B cell (primary cell): ENCODE results near the gene CHRM4.

Source experiments
- CTCF ChIP-seq: fragments of 200-600 bp; IDR thresholded peaks from one replicate; pipeline ENCODE4 v1.8.0; 2022; ENCODE audit warnings: antibody characterized with exemption, mild to moderate bottlenecking
- EZH2 ChIP-seq: IDR thresholded peaks from 2 replicates; pipeline ENCODE4 v1.6.1; 2012; ENCODE audit warnings: borderline replicate concordance, low read depth, mild to moderate bottlenecking, moderate library complexity, low read length; ENCODE audit not compliant: insufficient read depth, poor library complexity, severe bottlenecking

GRCh38 chr11:46418751-46419150, 27.2 kb upstream of the CHRM4 start:
- TF ChIP-seq CTCF: no peak
- no peak for TF ChIP-seq EZH2
